GM12875 (cell line): ENCODE results near the gene NXPH4.

Experiments
- H3K4me3 ChIP-seq: one replicate; pipeline ENCODE4 v1.5.1; 2011; ENCODE audit warnings: low read depth, low read length, control low read depth
- TF ChIP-seq, protein P1 (sequence below): IDR thresholded peaks from 2 replicates; pipeline ENCODE4 v1.5.1; 2011; ENCODE audit warnings: low read depth, mild to moderate bottlenecking, control low read depth, inconsistent platforms, low read length, moderate library complexity, borderline replicate concordance; ENCODE audit not compliant: insufficient read depth

Gene NXPH4

DNA sequence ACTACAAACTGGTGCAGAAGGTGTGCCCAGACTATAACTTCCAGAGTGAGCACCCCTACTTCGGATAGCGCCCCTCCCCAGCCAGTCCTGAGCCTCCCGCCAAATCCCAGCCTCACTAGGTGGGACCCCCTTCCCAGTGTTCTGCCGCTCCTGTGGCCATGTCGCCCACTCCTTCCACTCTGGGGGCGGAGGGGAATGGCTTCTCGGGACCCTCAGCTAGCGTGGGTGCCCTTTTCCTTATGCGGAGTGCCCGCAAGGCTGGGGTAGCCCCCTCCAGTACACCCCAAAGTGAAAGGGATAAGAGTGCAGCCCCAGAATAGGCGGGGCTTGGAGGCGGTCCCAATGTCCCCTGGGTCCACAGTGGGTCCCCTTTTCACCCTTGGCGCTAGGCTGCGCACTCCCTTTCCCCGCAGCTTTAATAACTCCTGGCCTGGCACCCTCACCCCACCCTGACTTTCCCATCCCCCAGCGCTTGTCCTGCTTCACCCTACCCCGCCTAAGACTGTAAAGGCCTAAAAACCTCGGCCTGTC is 9.2 kb downstream of the NXPH4 start:
- no peak overlapping the region for H3K4me3 ChIP-seq
- TF ChIP-seq, protein P1, sequence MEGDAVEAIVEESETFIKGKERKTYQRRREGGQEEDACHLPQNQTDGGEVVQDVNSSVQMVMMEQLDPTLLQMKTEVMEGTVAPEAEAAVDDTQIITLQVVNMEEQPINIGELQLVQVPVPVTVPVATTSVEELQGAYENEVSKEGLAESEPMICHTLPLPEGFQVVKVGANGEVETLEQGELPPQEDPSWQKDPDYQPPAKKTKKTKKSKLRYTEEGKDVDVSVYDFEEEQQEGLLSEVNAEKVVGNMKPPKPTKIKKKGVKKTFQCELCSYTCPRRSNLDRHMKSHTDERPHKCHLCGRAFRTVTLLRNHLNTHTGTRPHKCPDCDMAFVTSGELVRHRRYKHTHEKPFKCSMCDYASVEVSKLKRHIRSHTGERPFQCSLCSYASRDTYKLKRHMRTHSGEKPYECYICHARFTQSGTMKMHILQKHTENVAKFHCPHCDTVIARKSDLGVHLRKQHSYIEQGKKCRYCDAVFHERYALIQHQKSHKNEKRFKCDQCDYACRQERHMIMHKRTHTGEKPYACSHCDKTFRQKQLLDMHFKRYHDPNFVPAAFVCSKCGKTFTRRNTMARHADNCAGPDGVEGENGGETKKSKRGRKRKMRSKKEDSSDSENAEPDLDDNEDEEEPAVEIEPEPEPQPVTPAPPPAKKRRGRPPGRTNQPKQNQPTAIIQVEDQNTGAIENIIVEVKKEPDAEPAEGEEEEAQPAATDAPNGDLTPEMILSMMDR = no peak

DNA sequence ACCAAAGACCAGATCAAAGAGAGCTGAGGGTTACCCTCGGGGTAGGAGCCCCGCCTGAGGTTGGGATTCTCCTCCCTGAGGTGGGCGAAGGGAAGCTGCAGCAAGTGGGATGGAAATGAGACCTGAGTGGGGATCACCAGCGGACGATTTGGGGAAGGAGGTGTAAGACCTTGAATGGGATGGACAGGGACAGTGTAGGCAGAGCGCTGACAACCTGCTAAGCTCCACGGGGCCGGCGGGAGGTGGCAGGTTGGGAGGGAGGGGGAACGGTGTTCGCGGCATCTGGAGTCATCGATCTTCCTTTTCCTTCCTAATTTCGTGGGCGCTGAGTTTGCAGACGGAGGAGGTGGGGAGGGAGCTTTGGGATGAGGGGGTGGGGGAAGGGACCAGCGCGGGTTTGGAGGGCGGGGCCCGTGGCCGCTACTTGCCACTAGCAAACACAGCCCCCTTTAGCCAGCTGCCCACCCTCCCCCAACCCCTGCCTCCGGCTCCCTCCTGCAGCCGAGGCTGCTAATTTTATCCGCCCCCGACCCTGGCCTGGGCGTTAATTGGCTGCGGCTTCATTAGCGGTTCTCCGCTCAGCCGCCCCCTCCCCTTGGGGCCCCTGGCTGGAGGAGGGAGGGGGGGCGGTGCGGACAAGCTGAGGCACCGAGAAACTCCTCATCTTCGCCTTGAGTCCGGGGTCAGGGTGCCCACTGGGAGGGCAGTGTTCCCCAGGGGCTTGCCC is 10.2 kb downstream of the NXPH4 start:
- H3K4me3 ChIP-seq = no peak overlapping the region
- TF ChIP-seq, protein P1 = no peak

DNA sequence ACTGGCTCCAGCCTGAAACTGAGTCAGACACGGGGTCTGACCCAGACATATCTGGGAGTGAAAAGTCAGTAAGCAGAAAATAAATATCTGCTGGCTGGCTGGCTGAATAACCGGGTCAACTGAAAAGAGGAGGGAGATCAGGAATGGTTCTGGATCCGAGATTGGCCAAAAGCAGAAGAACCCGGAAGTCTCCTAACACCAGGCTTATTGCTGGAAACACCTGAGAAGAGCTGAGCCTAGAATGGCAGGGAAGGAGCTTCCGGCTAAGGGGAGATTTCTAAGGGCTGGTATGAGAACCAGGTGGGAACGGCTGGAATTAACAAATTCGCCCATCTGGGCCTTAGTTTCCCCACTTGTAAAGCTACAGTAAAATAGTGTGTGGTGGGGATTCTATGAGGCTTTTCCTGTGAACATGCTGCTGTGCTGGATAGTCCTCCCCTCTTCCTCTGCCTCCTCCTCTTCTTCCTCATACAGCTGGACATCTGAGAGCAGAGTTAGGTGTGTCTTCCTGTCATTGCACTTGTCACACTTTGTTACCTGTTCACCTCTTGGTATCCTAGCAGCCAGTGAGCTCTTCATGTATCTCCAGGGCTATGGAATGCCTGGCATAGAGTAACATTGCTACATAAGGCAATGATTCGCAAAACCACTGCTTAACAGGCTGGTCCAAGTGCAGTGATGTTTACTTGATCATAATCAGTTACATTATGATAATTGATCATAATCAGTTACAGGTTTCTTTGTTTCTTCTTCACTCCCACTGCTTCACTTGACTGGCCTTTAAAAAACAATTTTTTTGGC is 10.9 kb downstream of the NXPH4 start:
- TF ChIP-seq, protein P1 = no peak
- H3K4me3 ChIP-seq = no peak overlapping the region

DNA sequence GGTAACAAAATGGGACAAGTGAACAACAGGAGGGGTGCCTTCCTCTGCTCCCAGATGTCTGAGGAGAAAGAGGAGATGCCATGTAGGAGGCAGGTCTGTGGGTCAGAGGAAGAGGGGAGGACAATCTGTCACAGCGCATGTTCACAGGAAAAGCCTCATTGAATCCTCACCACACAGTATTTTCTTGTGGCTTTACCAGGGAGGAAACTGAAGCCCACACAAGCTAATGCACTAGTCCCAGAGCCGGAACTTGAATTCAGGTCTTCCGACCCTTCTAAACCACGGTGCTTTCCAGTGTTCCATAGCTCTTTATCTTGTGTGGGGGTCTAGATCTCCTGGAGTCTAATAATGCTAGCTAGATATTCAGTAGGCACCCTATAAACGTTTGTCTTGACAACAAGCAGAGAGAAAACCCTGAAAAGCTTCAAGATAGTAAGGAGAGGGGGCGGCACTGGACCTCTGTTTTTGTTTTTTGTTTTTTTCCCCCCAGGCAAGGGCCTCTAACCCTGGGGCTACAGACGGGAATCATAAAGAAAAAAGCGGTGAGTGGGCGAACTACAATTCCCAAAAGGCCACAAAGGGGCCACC is 12.5 kb downstream of the NXPH4 start:
- TF ChIP-seq, protein P1 = no peak
- peak overlapping the region; percentile 79 for H3K4me3 ChIP-seq

DNA sequence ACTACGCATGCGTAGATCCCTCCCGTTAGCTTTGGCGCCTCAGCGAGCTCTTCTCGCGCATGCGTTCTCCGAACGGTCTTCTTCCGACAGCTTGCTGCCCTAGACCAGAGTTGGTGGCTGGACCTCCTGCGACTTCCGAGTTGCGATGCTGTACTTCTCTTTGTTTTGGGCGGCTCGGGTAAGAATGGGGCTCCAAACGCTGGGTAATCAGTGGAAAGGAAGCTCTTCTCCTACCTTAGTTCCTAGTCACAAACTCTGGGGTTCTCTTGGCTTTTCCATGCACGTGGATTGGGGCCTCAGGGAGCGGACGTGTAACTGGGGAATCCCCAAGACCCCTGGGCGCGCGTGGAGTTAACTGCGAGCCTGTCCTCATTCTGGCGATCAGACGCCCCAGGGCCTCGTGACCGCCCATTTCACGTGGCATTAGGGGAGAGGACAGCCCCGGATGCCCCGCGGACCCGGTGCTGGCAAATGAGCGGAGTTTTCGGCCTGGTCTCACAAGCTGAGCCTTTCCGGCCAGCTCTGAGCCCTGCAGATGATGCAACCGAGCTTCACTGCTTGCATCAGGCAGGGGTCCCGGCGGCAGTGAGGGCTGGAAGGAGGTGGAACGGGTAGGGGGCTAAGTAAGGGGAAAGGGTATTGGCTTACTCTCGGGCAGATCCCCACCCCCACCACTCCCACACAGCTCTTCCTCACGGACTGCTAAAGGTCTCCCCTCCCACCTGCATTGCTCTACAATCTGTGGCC is 13.2 kb downstream of the NXPH4 start, which contains the start of gene SHMT2:
Gene SHMT2, plus strand, starts transcription at position 78 of the 747 bp plus-strand sequence. Its CDS starts 68 bp downstream, at position 146.
- TF ChIP-seq, protein P1 = no peak
- H3K4me3 ChIP-seq = peak within 1 kb of the TSS; percentile 79

DNA sequence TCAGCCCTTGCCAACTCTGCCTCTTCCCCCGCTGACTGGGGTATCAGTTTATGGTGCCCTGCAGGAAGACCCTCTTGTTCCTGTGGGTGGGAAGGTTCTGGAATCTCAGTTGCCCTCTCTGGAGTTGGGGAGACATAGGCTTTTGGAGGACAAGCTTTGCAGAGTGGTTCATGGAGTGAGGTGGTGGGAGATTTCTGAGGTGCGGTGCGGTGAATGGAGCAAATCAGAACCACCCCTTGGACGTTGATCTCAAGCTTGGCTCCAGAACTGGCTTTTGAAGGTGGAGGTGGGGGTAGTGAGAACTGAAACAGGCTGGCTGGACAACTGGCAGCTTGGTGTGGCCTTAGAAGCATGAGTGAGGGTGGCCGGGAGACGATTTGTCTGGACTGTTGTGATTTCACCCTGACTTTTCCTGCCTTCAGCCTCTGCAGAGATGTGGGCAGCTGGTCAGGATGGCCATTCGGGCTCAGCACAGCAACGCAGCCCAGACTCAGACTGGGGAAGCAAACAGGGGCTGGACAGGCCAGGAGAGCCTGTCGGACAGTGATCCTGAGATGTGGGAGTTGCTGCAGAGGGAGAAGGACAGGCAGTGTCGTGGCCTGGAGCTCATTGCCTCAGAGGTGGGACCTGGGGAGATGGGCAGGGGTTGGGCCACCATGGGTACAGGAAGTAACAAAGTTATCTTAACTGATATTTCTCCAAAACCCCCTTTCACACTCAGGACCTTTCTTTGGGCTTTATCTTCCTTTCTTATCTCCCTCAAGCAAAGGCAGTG is 14.0 kb downstream of the NXPH4 start:
- TF ChIP-seq, protein P1 = no peak
- H3K4me3 ChIP-seq = peak overlapping the region; percentile 79
